GM12878 (cell line): ENCODE results near the gene ARRB2.
"Not testable (repeated sequence)": the region's sequence is repeated elsewhere in the genome, so short reads cannot be mapped to it uniquely, and the experiment has no call there.

Experiments
- POLR2AphosphoS5 ChIP-seq: IDR thresholded peaks from 2 replicates; pipeline ENCODE4 v1.6.1; 2011; ENCODE audit warnings: mild to moderate bottlenecking, low read length, inconsistent platforms
- TF ChIP-seq, protein P1 (sequence below), 3 experiments: IDR thresholded peaks in 2 of 3; conservative IDR thresholded peaks in 1 of 3; 2 replicates each; pipeline ENCODE4 v1.5.1; 2011; ENCODE audit warnings: low read depth in 3 of 3, low read length in 3 of 3, mild to moderate bottlenecking in 3 of 3, control low read depth in 2 of 3, moderate library complexity in 2 of 3, inconsistent platforms in 1 of 3, mixed read lengths in 1 of 3; ENCODE audit not compliant: control insufficient read depth in 2 of 3, insufficient read depth in 1 of 3; ENCODE audit errors: extremely low read depth in 1 of 3
- TF ChIP-seq, protein P2 (sequence below): IDR thresholded peaks from 2 replicates; pipeline ENCODE4 v1.6.1; 2011; ENCODE audit warnings: low read depth, low read length, improper control_type of control experiment, borderline replicate concordance

DNA sequence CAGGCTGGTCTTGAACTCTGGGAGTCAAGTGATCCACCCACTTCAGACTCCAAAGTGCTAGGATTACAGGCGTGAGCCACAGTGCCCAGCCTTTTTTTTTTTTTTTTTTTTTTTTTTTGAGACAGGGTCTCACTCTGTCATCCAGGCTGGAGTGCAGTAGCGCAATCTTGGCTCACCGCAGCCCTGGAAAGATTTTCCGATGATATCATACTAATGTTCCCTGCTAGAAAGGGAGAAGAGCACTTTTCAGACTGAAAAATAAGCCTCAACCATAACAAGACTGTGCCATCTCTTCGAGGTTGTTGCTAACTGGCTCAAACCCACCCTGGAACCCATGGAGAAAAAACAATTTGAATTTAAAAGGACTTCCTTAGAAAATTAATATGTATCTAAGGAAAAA lies 26.7 kb upstream of the ARRB2 start:
- TF ChIP-seq, protein P1, sequence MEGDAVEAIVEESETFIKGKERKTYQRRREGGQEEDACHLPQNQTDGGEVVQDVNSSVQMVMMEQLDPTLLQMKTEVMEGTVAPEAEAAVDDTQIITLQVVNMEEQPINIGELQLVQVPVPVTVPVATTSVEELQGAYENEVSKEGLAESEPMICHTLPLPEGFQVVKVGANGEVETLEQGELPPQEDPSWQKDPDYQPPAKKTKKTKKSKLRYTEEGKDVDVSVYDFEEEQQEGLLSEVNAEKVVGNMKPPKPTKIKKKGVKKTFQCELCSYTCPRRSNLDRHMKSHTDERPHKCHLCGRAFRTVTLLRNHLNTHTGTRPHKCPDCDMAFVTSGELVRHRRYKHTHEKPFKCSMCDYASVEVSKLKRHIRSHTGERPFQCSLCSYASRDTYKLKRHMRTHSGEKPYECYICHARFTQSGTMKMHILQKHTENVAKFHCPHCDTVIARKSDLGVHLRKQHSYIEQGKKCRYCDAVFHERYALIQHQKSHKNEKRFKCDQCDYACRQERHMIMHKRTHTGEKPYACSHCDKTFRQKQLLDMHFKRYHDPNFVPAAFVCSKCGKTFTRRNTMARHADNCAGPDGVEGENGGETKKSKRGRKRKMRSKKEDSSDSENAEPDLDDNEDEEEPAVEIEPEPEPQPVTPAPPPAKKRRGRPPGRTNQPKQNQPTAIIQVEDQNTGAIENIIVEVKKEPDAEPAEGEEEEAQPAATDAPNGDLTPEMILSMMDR (IDR thresholded peaks at IDR 0.05 in 2 of 3, conservative IDR thresholded peaks at IDR 0.05 in 1 of 3; ENCODE audit: control insufficient read depth in 2 of 3, extremely low read depth in 1 of 3, insufficient read depth in 1 of 3, low read depth in 3 of 3, low read length in 3 of 3) = not testable (repeated sequence)
- TF ChIP-seq POLR2AphosphoS5 = not testable (repeated sequence)
- TF ChIP-seq, protein P2, sequence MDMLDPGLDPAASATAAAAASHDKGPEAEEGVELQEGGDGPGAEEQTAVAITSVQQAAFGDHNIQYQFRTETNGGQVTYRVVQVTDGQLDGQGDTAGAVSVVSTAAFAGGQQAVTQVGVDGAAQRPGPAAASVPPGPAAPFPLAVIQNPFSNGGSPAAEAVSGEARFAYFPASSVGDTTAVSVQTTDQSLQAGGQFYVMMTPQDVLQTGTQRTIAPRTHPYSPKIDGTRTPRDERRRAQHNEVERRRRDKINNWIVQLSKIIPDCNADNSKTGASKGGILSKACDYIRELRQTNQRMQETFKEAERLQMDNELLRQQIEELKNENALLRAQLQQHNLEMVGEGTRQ = not testable (repeated sequence)
